Lower lobe of right lung (tissue), 2 donors: Measurements from ENCODE around the gene JOSD2. TPM values are rescaled to one million over a fixed set of nuclear protein-coding genes. Genes with fewer than 3 reads are reported as not detected.
A peak's percentile ranks its signal among the peaks of the same experiment; 100 is the strongest.

Source experiments
- ATAC-seq, 2 donors: fragments of 200-7000 bp; cut with Tn5 transposase; one replicate each; pipeline ENCODE4 v1.9.1; 2020 to 2022; ENCODE audit warnings: mild to moderate bottlenecking in 2 of 2, moderate library complexity in 2 of 2
- DNase-seq: peaks from one replicate; pipeline ENCODE4 v3.0.0-alpha.2; 2020
- H3K27ac ChIP-seq: fragments of 200-600 bp; one replicate; pipeline ENCODE4 v1.8.0; 2022
- H3K27me3 ChIP-seq: fragments of 200-600 bp; one replicate; pipeline ENCODE4 v1.8.0; 2022; ENCODE audit warnings: low read depth
- H3K36me3 ChIP-seq: fragments of 200-600 bp; one replicate; pipeline ENCODE4 v1.8.0; 2022; ENCODE audit warnings: mild to moderate bottlenecking
- H3K4me1 ChIP-seq: fragments of 200-600 bp; one replicate; pipeline ENCODE4 v1.8.0; 2022
- H3K4me3 ChIP-seq: fragments of 200-600 bp; one replicate; pipeline ENCODE4 v1.8.0; 2022; ENCODE audit warnings: mild to moderate bottlenecking
- H3K9me3 ChIP-seq: fragments of 200-600 bp; one replicate; pipeline ENCODE4 v1.8.0; 2022
- intact Hi-C: fragments of 100-400 bp; cut with DNase I; formaldehyde crosslinking; loops from one replicate; pipeline ENCODE4 v1.11.0; 2022
- total RNA-seq: library from RNA; stranded (reverse); fragmentation: NEBNext Ultra II Directional; extraction: Animal tissue kit (Norgen Biotek cat#: 25700); gene quantifications from one replicate; pipeline ENCODE4 v1.2.1, GENCODE V29; 2021
- TF ChIP-seq, protein P1 (sequence below): fragments of 200-600 bp; IDR thresholded peaks from one replicate; pipeline ENCODE4 v1.8.0; 2022; ENCODE audit warnings: antibody characterized with exemption, mild to moderate bottlenecking
- donor health status: DM: no; HTN: yes; CAD: no; lungs with severe emphysema.

The JOSD2 gene
- total RNA-seq, 1 donor from 2014 or later: 40.4 TPM

DNA sequence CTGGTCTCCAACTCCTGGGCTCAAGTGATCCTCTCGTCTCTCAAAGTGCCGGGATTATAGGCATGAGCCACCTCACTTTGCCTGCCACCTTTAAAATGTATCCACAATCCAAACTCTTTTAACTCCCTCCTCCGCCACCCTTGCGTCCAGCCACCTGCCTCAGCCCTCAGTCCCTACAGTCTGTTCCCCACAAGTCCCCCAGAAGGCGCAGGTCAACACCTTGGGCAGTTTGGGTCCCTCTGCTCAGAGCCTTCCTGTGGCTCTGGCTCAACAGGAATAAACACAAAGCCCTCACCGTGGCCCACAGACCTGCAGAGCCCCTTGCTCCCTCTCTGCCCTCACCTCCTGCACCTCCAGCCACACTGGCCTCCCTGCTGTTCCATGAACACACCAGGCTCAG, 42.2 kb downstream of the JOSD2 start:
- DNase-seq (no peak), ATAC-seq (no peak)
- Histone ChIP-seq H3K4me1 (no peaks in the 10 kb centered on the region), H3K27ac (no peak overlapping the region), H3K9me3 (no peaks in the 10 kb centered on the region), H3K4me3 (no peak overlapping the region), H3K27me3 (no peaks in the 10 kb centered on the region), H3K36me3 (no peaks in the 10 kb centered on the region)
- TF ChIP-seq, protein P1, sequence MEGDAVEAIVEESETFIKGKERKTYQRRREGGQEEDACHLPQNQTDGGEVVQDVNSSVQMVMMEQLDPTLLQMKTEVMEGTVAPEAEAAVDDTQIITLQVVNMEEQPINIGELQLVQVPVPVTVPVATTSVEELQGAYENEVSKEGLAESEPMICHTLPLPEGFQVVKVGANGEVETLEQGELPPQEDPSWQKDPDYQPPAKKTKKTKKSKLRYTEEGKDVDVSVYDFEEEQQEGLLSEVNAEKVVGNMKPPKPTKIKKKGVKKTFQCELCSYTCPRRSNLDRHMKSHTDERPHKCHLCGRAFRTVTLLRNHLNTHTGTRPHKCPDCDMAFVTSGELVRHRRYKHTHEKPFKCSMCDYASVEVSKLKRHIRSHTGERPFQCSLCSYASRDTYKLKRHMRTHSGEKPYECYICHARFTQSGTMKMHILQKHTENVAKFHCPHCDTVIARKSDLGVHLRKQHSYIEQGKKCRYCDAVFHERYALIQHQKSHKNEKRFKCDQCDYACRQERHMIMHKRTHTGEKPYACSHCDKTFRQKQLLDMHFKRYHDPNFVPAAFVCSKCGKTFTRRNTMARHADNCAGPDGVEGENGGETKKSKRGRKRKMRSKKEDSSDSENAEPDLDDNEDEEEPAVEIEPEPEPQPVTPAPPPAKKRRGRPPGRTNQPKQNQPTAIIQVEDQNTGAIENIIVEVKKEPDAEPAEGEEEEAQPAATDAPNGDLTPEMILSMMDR: no peak
- intact Hi-C loops: no loop called here

DNA sequence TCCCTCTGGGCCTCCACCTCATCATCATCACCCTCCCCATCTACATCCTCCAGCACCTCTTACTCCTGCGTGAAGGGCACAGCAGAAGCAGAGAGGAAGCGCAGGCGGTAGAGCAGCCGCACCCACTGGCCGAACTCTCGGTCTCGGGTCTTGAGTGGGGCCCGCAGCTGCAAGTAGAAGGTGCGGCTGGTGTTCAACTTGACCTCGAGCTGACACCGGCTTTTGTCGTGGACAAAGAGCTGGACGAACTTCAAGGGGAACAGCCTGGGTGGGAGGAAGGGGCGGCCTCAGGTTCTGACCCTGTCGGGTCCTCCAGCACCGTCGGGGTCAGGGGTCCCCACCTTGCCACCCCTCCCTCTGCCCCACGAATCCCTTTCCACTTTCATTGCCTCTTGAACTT, 43.4 kb downstream of the JOSD2 start:
- Histone ChIP-seq H3K27ac (no peak overlapping the region), H3K4me1 (no peaks in the 10 kb centered on the region), H3K9me3 (no peaks in the 10 kb centered on the region), H3K36me3 (no peaks in the 10 kb centered on the region), H3K4me3 (no peak overlapping the region), H3K27me3 (no peaks in the 10 kb centered on the region)
- ATAC-seq (no peak), DNase-seq (no peak)
- TF ChIP-seq, protein P1: no peak
- intact Hi-C loops: no loop called here

DNA sequence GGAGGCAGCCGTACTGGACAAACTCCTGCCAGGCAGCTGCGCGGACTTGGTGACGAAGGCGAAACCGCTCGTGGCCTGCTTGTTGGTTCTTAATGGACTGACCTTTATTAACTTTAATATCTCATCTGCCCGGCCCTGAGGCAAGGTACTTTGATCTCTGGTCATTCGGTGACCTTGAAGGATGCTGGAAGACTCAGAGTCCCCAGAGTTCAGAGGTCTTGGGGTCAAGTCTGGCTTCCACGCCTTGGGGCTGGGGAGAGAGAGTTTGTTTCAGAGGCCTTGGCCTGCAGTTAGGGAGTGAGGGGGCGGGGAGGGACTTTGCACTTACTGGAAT, 44.3 kb downstream of the JOSD2 start:
- no peak for ATAC-seq
- no peak overlapping the region for H3K27ac ChIP-seq
- no peak overlapping the region for H3K4me3 ChIP-seq
- H3K4me1 ChIP-seq: no peaks in the 10 kb centered on the region
- intact Hi-C loops: no loop called here
- no peaks in the 10 kb centered on the region for H3K27me3 ChIP-seq
- TF ChIP-seq, protein P1: no peak
- DNase-seq: no peak
- no peaks in the 10 kb centered on the region for H3K36me3 ChIP-seq
- H3K9me3 ChIP-seq: no peaks in the 10 kb centered on the region

DNA sequence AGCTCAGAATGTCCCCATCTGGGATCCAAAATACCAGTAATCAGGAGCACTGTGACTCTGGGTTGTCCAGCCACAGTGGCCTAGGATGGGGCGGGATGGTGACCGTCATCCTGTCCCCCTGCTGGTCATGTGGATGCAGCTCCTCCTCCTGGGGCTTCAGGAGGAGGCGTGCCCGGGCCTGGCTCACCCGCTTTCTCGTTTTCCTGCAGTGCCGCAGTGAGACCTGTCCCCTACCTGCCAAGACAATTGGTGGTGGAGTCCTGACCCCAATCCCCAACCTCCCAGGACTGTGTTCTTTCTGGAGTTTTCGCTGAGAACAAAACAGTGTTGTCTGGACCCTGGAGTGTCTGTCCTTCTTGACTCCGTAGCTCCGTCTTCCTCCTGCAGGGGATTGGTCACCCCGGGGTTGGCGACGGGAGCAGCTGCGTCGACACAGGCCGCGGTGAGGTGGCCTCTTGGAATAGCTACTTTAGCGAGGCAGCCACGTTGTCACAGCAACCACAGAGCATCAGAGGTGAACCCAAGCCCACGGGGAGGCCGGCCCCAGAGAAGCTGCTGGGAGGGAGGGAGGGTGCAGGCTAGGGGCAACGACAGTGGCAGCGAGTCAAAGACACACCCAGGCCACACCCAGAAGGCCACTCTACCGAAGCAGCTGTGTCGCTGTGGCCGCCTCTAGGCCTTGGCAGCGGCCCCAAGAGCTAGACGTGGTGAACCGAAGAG, 44.8 kb downstream of the JOSD2 start:
- peak; percentile 79 for DNase-seq
- intact Hi-C loops: no loop called here
- Histone ChIP-seq H3K27ac (no peak overlapping the region), H3K4me3 (no peak overlapping the region), H3K4me1 (no peaks in the 10 kb centered on the region), H3K36me3 (no peaks in the 10 kb centered on the region), H3K27me3 (no peaks in the 10 kb centered on the region), H3K9me3 (no peaks in the 10 kb centered on the region)
- ATAC-seq: peak; percentile 83 to 89
- TF ChIP-seq, protein P1: no peak

DNA sequence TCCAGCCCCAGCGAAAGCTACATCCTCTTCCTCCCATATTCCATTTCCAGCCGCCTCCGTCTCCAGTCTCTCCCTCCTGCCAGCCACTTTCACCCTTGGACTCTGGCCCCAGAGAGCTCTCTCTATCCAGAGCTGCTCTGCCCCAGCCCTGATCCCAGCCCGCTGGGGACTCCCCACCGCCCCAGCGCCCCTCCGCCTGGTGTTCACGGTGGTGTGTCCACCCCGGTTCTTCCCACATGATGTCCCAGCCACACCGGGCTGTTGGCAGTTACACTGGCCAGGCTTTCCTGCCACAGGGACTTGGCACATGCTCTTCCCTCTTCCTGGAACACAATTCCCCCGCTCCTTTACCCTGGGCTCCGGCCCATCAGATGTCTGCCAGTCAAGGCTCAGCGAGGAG, 46.0 kb downstream of the JOSD2 start:
- H3K36me3 ChIP-seq: no peaks in the 10 kb centered on the region
- H3K4me1 ChIP-seq: no peaks in the 10 kb centered on the region
- DNase-seq (no peak), ATAC-seq (no peak)
- peaks cover 8% of the 10 kb centered on the region for H3K27me3 ChIP-seq
- intact Hi-C loops: no loop called here
- H3K27ac ChIP-seq: no peak overlapping the region
- H3K9me3 ChIP-seq: no peaks in the 10 kb centered on the region
- no peak overlapping the region for H3K4me3 ChIP-seq
- TF ChIP-seq, protein P1: no peak
